ENCODE measurements around the gene GPR42. TPM values are rescaled to one million over a fixed set of nuclear protein-coding genes. Genes with fewer than 3 reads are reported as not detected.

Gene GPR42
- total RNA-seq, 1 experiment from 2014 or later = not detected

GRCh38 chr19:35346193-35347052 lies 24.4 kb upstream of the GPR42 start:
- ATAC-seq (no peak), DNase-seq (ENCODE audit: low read depth, low spot score) (no peak)
- intact Hi-C loops (cut with micrococcal nuclease) = no loop called here
- RAD21 ChIA-PET (ENCODE audit: low non-redundant PET in 1 of 2, low total read pairs in 2 of 2, uncharacterized antibody in 2 of 2, unreplicated experiment in 2 of 2) = no interaction called here
- H3K27ac ChIP-seq (ENCODE audit: low read depth, low read length) = no peak overlapping the region
- no peak for TF ChIP-seq CBX3 (IDR thresholded peaks at IDR 0.05; ENCODE audit: low read depth)
- no peak for TF ChIP-seq ATF3 (IDR thresholded peaks at IDR 0.05)
- no peaks in the 10 kb centered on the region for H3K9me3 ChIP-seq (ENCODE audit: control insufficient read depth in 1 of 2, insufficient read depth in 1 of 2, low read depth in 1 of 2, low read length in 2 of 2)
- no peaks in the 10 kb centered on the region for H3K9me2 ChIP-seq (ENCODE audit: insufficient read depth)
- POLR2A ChIA-PET = no interaction called here
- no peaks in the 10 kb centered on the region for H4K20me1 ChIP-seq (ENCODE audit: insufficient read depth)
- H3K36me3 ChIP-seq (ENCODE audit: control insufficient read depth in 1 of 2, insufficient read depth in 2 of 2, low read length in 2 of 2) = no peaks in the 10 kb centered on the region
- H3K4me2 ChIP-seq (ENCODE audit: low read length) = no peak overlapping the region
- no TSS peak for BruUV-seq (replicated peaks)
- no peaks in the 10 kb centered on the region for H3K79me2 ChIP-seq (ENCODE audit: insufficient read depth, low read length)
- no peaks in the 10 kb centered on the region for H3K27me3 ChIP-seq (ENCODE audit: insufficient read depth, low read length)
- CTCF ChIA-PET = no interaction called here
- no peaks in the 10 kb centered on the region for H3K4me1 ChIP-seq (ENCODE audit: control insufficient read depth in 1 of 2, insufficient read depth in 2 of 2, low read length in 2 of 2)
- no peak overlapping the region for H2AFZ ChIP-seq (ENCODE audit: low read depth, low read length, poor library complexity, severe bottlenecking)
- H3K4me3 ChIP-seq (replicated peaks in 1 of 2; ENCODE audit: low read depth in 1 of 2, low read length in 2 of 2) = no peak overlapping the region
- no peak overlapping the region for H3K9ac ChIP-seq (ENCODE audit: low read length)

- Histone ChIP-seq H2AFZ (ENCODE audit: low read depth, low read length, poor library complexity, severe bottlenecking) (no peak within 1 kb of the TSS), H3K4me1 (ENCODE audit: control insufficient read depth in 1 of 2, insufficient read depth in 2 of 2, low read length in 2 of 2) (peaks cover 0 to under 1% of the 10 kb centered on the region in 2 experiments; a peak in 1 of 4 replicates), H3K27ac (ENCODE audit: low read depth, low read length) (no peak within 1 kb of the TSS), H3K36me3 (ENCODE audit: control insufficient read depth in 1 of 2, insufficient read depth in 2 of 2, low read length in 2 of 2) (no peaks in the 10 kb centered on the region), H3K9me3 (ENCODE audit: control insufficient read depth in 1 of 2, insufficient read depth in 1 of 2, low read depth in 1 of 2, low read length in 2 of 2) (no peaks in the 10 kb centered on the region), H3K9ac (ENCODE audit: low read length) (no peak within 1 kb of the TSS), H4K20me1 (ENCODE audit: insufficient read depth) (no peaks in the 10 kb centered on the region), H3K27me3 (ENCODE audit: insufficient read depth, low read length) (no peaks in the 10 kb centered on the region), H3K9me2 (ENCODE audit: insufficient read depth) (no peaks in the 10 kb centered on the region), H3K4me2 (ENCODE audit: low read length) (no peak within 1 kb of the TSS), H3K79me2 (ENCODE audit: insufficient read depth, low read length) (no peaks in the 10 kb centered on the region), H3K4me3 (replicated peaks in 1 of 2; ENCODE audit: low read depth in 1 of 2, low read length in 2 of 2) (no peak within 1 kb of the TSS)
- no peak for DNase-seq (ENCODE audit: low read depth, low spot score)
- intact Hi-C loops (cut with micrococcal nuclease) = no loop called here
- BruUV-seq (replicated peaks) = no TSS peak
- ChIA-PET POLR2A (no interaction called here), RAD21 (ENCODE audit: low non-redundant PET in 1 of 2, low total read pairs in 2 of 2, uncharacterized antibody in 2 of 2, unreplicated experiment in 2 of 2) (no interaction called here), CTCF (no interaction called here)
- no peak for ATAC-seq
- no peak for TF ChIP-seq EZH2 (IDR thresholded peaks at IDR 0.05)
Measured at GRCh38 chr19:35347171-35347929, 23.5 kb upstream of the GPR42 start, which contains the start of gene FFAR1. TSS of gene FFAR1 (plus strand) at chr19:35347902. CDS start at chr19:35351552, 3,650 bp downstream.
